ENCODE measurements around the gene MIEN1. TPM values are rescaled to one million over a fixed set of nuclear protein-coding genes. Genes with fewer than 3 reads are reported as not detected.
"Not testable (repeated sequence)": the region's sequence is repeated elsewhere in the genome, so short reads cannot be mapped to it uniquely, and the experiment has no call there.

Gene MIEN1
- total RNA-seq, 4 donors from 2014 or later: 43.6 to 54.1 (median 52.1) TPM

GRCh38 chr17:39716879-39717536 is 13.3 kb downstream of the MIEN1 start:
- peaks cover 55% of the 10 kb centered on the region for H3K36me3 ChIP-seq
- H3K27ac ChIP-seq: peak overlapping the region; percentile 85
- WGBS: 71% methylated on average over 11 of the region's 11 CpGs
- DNase-seq (ENCODE audit: low spot score in 2 of 2): no peak
- H3K4me1 ChIP-seq: peaks cover 25% of the 10 kb centered on the region
- H3K4me3 ChIP-seq: no peak overlapping the region
- H3K9me3 ChIP-seq: no peaks in the 10 kb centered on the region
- no peaks in the 10 kb centered on the region for H3K27me3 ChIP-seq
- TF ChIP-seq POLR2AphosphoS5 (IDR thresholded peaks at IDR 0.05): no peak
- TF ChIP-seq EP300 (IDR thresholded peaks at IDR 0.05): no peak
- TF ChIP-seq POLR2A (IDR thresholded peaks at IDR 0.05): no peak
- TF ChIP-seq CTCF (IDR thresholded peaks at IDR 0.05): no peak

- no peaks in the 10 kb centered on the region for H3K27me3 ChIP-seq
- no peak overlapping the region for H3K4me3 ChIP-seq
Observed at GRCh38 chr17:39716073-39716818, 14.1 kb downstream of the MIEN1 start.

DNA sequence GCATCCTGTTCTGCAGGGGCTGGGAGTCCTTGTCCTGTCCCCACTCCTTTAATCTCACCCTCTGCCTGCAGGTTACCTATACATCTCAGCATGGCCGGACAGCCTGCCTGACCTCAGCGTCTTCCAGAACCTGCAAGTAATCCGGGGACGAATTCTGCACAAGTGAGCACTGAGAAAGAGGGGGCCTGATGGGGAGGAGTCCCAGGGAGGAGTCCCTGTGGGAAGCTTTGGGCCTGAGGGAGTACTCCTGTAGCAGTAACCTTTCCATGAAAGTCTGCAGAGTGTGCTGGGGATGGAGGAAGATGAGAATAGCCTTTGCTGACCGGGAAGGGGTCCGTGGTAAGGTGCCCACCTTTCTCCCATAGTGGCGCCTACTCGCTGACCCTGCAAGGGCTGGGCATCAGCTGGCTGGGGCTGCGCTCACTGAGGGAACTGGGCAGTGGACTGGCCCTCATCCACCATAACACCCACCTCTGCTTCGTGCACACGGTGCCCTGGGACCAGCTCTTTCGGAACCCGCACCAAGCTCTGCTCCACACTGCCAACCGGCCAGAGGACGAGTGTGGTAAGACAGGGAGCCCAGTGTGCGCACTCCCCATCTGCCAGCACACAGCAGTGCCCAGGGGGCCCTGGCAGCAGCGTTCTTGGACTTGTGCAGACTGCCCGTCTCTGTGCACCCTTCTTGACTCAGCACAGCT is 14.8 kb downstream of the MIEN1 start:
- Histone ChIP-seq H3K36me3 (peaks cover 68% of the 10 kb centered on the region), H3K27me3 (no peaks in the 10 kb centered on the region), H3K27ac (peak overlapping the region; percentile 85), H3K9me3 (no peaks in the 10 kb centered on the region), H3K4me3 (no peak overlapping the region), H3K4me1 (peaks cover 25% of the 10 kb centered on the region)
- DNase-seq (ENCODE audit: low spot score in 2 of 2): no peak
- WGBS: 76% methylated on average over 17 of the region's 18 CpGs
- TF ChIP-seq POLR2AphosphoS5 (IDR thresholded peaks at IDR 0.05) (no peak), CTCF (IDR thresholded peaks at IDR 0.05) (no peak), POLR2A (IDR thresholded peaks at IDR 0.05) (no peak), EP300 (IDR thresholded peaks at IDR 0.05) (no peak)

More at GRCh38 chr17:39716073-39716818, 14.1 kb downstream of the MIEN1 start:
- H3K9me3 ChIP-seq: no peaks in the 10 kb centered on the region
- 39% methylated on average over 13 of the region's 15 CpGs for WGBS
- H3K36me3 ChIP-seq: peaks cover 61% of the 10 kb centered on the region
- peak overlapping the region; percentile 85 for H3K27ac ChIP-seq
- TF ChIP-seq POLR2A (IDR thresholded peaks at IDR 0.05) (no peak), EP300 (IDR thresholded peaks at IDR 0.05) (no peak), POLR2AphosphoS5 (IDR thresholded peaks at IDR 0.05) (no peak), CTCF (IDR thresholded peaks at IDR 0.05) (no peak)
- no peak for DNase-seq (ENCODE audit: low spot score in 2 of 2)
- H3K4me1 ChIP-seq: peaks cover 25% of the 10 kb centered on the region

GRCh38 chr17:39714234-39714633 is 16.1 kb downstream of the MIEN1 start:
- H3K9me3 ChIP-seq: no peaks in the 10 kb centered on the region
- TF ChIP-seq POLR2AphosphoS5 (IDR thresholded peaks at IDR 0.05): no peak
- no peak for TF ChIP-seq POLR2A (IDR thresholded peaks at IDR 0.05)
- no peak for TF ChIP-seq CTCF (IDR thresholded peaks at IDR 0.05)
- no peak for TF ChIP-seq EP300 (IDR thresholded peaks at IDR 0.05)
- H3K27me3 ChIP-seq: no peaks in the 10 kb centered on the region
- peaks cover 25% of the 10 kb centered on the region for H3K4me1 ChIP-seq
- no peak overlapping the region for H3K27ac ChIP-seq
- H3K4me3 ChIP-seq: no peak overlapping the region
- H3K36me3 ChIP-seq: peaks cover 68% of the 10 kb centered on the region
- WGBS: 81% methylated on average over 4 of the region's 4 CpGs
- no peak for DNase-seq (ENCODE audit: low spot score in 2 of 2)

DNA sequence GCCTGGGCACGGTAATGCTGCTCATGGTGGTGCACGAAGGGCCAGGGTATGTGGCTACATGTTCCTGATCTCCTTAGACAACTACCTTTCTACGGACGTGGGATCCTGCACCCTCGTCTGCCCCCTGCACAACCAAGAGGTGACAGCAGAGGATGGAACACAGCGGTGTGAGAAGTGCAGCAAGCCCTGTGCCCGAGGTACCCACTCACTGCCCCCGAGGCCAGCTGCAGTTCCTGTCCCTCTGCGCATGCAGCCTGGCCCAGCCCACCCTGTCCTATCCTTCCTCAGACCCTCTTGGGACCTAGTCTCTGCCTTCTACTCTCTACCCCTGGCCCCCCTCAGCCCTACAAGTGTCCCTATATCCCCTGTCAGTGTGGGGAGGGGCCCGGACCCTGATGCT is 18.5 kb downstream of the MIEN1 start:
- no peak for TF ChIP-seq CTCF (IDR thresholded peaks at IDR 0.05)
- TF ChIP-seq POLR2A (IDR thresholded peaks at IDR 0.05): no peak
- no peak for TF ChIP-seq EP300 (IDR thresholded peaks at IDR 0.05)
- no peak for TF ChIP-seq POLR2AphosphoS5 (IDR thresholded peaks at IDR 0.05)
- DNase-seq (ENCODE audit: low spot score in 2 of 2): no peak
- no peaks in the 10 kb centered on the region for H3K27me3 ChIP-seq
- WGBS: 87% methylated on average over 10 of the region's 10 CpGs
- H3K9me3 ChIP-seq: no peaks in the 10 kb centered on the region
- no peak overlapping the region for H3K4me3 ChIP-seq
- H3K27ac ChIP-seq: no peak overlapping the region
- H3K4me1 ChIP-seq: peaks cover 26% of the 10 kb centered on the region
- H3K36me3 ChIP-seq: peaks cover 81% of the 10 kb centered on the region

- H3K27ac ChIP-seq; H3K4me3 ChIP-seq; H3K9me3 ChIP-seq; H3K27me3 ChIP-seq; DNase-seq (ENCODE audit: low spot score in 2 of 2): not testable (repeated sequence)
- peaks cover 28% of the 10 kb centered on the region for H3K4me1 ChIP-seq
- WGBS: 95% methylated on average over 11 of the region's 11 CpGs
- peaks cover 81% of the 10 kb centered on the region for H3K36me3 ChIP-seq
Observed at GRCh38 chr17:39711071-39711470, 19.3 kb downstream of the MIEN1 start.
